NCI-H2227 (cell line): Measurements from ENCODE around the gene BRD9.

Experiments
- DNase-seq: peaks from one replicate; lab custom pipeline; 2025; ENCODE audit not compliant: unreplicated experiment; lab: John Stamatoyannopoulos, UW

Gene BRD9

DNA sequence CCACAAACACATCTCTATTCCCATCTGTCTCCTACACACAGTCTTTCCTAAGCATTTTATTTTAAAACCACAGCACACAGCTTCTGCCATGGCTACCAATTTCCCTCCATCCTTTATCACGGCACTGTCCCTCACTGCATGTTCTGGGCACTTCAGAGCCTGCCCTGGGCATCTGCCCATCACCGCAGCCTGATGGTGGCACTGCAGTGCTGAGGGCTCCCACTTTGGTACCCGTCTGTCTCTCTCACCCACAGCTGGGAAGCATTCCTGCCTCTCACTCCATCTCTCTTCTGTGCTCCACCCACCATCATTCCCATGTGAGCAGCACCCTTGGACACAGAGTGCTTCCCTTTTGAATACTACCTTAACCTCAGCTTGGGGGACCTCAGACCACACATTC, 73.5 kb downstream of the BRD9 start:
- no peak for DNase-seq

DNA sequence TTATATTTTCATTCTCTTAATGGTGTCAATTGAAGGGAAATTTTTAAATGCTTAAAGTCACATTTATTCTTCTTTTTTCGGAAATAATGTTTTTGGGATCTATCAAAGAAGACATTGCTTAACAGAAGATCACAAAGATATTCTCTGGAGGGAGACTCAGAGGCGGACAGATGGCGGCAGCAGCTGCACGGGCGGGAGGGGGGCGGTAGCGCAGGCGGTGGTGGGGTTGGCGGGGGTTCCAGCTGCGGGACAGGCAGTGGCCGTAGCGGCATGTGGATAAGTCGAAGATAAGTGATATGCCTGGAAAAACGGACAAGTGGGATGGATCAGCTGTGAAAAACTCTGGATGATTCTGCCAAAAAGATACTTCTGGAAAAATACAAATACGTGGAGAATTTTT, 76.4 kb downstream of the BRD9 start:
- no peak for DNase-seq

DNA sequence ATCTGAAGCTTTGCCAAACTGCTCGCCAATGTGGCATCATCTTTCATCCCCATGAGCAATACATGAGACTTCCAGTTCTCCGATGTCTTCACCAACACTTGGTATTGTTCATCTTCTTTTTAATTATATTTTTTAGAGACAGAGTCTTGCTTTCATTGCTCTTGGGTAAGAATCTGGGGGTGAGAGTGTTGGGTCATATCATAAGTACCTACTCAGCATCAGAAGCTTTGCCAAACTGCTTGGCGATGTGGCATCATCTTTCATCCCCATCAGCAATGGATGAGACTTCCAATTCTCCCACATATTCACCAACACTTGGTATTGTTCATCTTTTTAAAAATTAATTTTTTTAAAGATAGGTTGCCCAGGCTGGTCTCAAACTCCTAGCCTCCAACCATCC, 77.2 kb downstream of the BRD9 start:
- no peak for DNase-seq
